Stimulated activated CD4-positive, alpha-beta T cell treated with anti-CD3 and anti-CD28 coated beads, Interleukin-1b, Interleukin-23, amount 100 ng/mL, for 1 hour (primary cell): Measurements from ENCODE around the gene C19orf33.
A peak's percentile ranks its signal among the peaks of the same experiment; 100 is the strongest.

Experiments used
- DNase-seq, 2 donors: peaks; one replicate each; pipeline ENCODE4 v3.0.0-alpha.2; 2020; ENCODE audit warnings: low read depth in 2 of 2

Gene C19orf33

GRCh38 chr19:38308926-38309614, 5.0 kb downstream of the C19orf33 start:
- DNase-seq: no peak

GRCh38 chr19:38309615-38310278, 5.7 kb downstream of the C19orf33 start:
- DNase-seq: no peak

DNA sequence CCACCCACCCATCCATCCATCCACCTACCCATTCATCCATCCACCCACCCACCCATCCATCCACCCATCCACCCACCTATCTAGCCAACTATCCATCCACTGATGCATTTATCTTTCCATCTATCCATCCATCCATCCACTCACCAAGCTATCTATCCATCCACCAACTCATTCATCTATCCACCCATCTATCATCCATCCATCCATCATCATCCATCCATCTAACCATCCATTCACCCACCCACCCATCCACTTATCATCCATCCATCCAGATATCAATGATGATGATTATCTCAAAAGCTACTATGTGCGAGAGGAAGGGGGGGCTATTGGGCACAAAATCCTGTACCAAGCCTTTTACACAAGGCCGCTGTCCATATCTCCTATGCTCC, 6.2 kb downstream of the C19orf33 start:
- DNase-seq: no peak

- no peak for DNase-seq
Observed at GRCh38 chr19:38310986-38311385, 6.9 kb downstream of the C19orf33 start.

DNA sequence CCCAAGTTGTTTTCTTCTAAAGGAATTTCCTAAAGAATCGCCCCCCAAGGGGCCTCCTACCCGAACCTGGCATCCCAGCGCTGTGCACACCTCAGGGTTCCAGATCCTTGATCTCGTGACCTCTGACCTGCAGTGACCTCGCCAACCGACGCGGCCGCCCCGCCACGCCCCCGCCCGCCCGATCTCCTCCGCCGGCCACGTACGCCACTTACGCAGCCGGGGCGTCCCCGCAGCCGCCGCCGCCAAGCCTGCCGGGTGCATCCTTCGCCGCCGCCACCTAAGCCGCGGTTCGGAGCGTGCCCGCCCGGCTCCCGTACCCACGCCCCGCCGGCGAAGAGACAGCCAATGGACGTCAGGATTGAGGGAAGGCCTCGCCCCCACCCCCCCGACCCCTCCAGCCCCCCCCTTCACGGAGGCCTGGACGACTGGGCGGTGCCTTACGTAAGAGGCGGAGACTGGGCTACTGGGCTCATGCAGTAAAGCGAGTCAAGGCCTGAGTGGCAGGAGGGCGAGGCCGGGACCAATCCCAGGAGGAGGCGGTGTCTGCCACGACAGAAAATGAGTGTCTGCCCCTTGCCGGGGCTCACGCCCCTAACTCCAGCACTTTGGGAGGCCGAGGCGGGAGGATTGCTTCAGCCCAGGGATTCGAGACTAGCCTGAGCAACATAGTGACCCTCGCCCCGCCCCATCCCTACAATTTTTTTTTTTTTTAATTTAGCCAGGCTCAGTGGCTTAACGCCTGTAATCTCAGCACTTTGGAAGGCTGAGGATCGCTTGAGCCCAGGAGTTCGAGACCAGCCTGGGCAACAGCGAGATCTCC, 11.8 kb downstream of the C19orf33 start, which contains the start of gene YIF1B:
TSS of gene YIF1B (minus strand) at position 291 of the 820 bp plus-strand sequence. CDS start at position 261, 30 bp downstream.
- DNase-seq: peak; percentile 82 to 87

DNA sequence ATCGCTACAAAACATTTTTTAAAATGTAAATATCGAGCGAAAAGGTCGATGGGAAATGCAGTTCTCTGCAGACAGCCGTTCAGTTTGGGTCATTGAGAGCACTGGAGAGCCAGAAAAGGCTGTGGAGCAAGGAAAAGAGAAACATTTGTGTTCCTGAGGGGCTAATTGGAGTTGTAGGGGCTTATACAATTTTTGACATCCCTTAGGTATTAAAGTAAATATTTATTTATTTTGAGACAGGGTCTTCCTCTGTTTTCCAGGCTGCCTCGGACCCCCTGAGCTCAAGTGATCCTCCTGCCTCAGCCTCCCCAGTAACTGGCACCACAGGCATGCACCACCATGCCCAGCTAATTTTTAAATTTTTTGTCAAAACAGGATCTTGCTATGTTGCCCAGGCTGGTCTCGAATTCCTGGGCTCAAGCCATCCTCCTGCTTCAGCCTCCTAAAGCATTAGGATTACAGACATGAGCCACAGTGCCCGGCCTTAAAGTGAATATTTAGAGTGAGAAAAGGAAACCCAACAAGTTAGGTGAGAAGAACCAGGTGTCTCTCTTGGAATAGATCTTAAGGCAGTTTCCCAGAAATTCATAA, 12.5 kb downstream of the C19orf33 start:
- DNase-seq: no peak

DNA sequence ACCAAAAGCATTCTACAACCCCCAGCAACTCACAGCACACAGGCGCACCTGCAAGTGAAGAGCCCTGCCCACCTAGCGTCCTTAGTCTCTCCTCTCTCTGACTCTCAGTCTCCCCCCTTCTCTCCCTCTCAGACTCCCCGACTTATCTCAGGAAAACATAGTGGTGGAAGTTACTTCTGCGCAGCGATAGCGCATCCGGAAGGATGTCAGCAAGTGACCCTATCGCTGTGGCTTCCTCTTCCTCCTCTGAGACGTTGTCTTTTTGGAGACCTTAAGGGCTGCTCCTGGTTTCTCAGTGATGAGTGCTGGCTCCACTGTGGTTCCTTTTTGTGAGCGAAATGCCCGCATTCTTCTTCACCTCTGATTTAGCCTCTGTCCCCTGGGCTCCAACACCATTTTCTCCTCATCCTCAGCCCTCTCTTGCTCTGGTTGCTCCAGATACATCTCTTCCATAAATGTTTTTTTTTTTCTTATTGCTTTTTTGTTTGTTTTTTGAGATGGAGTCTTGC, 13.1 kb downstream of the C19orf33 start:
- no peak for DNase-seq

DNA sequence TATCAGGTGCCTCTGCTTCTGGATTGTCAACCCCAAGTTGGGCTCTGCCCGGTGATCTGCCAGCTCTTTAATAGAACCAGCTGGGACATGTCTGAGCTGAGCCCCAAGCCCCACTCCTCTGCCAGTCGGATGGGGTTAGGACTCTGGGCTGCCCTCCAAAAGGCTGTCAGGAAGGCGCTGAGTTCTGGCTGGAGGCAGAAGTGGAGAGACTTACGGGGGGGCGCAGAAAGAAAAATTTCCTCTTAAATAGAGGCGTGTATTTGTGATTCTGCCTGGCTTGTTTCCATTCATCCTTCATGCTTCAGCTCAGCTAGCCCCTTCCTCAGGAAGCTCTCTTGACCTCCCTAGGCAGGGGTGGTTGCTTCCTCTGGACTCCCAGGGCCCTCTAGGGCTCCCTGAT, 14.6 kb downstream of the C19orf33 start:
- no peak for DNase-seq

DNA sequence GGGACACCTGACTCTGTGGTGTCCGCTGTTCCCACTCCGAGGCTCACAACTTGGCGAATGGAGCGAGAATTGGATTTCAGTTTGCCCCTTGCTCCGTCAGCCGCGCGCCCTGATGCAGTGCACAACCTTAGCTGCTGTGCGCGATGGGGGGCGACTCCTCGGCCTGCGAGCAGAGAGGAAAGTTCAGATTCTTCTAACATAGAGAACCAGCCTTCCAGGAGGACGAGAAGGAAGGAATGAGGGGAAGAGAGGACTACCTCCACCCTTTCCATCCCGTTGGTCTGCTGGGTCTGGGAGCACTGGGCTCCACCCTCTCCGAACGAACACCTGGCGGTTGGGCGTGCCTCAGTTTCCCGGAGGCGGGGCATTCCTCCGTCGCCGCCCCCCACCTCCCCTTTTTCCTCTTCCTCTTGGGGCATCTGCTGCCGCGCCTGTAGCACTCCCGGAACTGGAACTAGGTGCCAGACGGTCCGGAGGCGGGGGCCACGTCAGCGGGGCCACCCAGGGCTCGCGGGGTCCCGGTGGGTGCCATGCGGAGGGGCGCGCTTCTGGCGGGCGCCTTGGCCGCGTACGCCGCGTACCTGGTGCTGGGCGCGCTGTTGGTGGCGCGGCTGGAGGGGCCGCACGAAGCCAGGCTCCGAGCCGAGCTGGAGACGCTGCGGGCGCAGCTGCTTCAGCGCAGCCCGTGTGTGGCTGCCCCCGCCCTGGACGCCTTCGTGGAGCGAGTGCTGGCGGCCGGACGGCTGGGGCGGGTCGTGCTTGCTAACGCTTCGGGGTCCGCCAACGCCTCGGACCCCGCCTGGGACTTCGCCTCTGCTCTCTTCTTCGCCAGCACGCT, 15.6 kb downstream of the C19orf33 start, which contains the start of gene KCNK6:
TSS of gene KCNK6 (plus strand) at position 425 of the 838 bp plus-strand sequence. CDS start at position 531, 106 bp downstream.
- peak in 1 of 2 donors; percentile 35 for DNase-seq

- no peak for DNase-seq
Observed at GRCh38 chr19:38320969-38321339, 16.9 kb downstream of the C19orf33 start.

- no peak for DNase-seq
Observed at GRCh38 chr19:38321646-38322196, 17.7 kb downstream of the C19orf33 start.

- no peak for DNase-seq
Observed at GRCh38 chr19:38323291-38323690, 19.2 kb downstream of the C19orf33 start.

DNA sequence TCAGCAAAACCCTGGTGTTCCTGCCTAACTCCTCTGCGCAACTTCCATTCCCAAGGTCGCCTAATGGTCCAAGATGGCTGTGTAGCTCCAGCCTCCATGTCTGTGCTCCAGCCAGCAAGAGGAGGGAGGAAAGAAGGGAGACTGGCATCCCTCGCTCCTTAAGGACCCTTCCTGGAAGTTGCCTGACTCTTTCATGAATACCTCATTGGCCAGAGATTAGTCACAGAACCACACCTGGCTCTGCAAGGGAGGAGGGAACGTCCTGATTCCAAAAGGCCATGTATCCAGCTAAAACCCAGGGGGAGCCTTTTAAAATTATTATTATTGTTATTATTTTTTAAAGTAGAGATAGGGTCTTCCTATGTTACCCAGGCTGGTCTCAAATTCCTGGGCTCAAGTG, 20.4 kb downstream of the C19orf33 start:
- no peak for DNase-seq

- DNase-seq: no peak
Observed at GRCh38 chr19:38326591-38326990, 22.5 kb downstream of the C19orf33 start.

DNA sequence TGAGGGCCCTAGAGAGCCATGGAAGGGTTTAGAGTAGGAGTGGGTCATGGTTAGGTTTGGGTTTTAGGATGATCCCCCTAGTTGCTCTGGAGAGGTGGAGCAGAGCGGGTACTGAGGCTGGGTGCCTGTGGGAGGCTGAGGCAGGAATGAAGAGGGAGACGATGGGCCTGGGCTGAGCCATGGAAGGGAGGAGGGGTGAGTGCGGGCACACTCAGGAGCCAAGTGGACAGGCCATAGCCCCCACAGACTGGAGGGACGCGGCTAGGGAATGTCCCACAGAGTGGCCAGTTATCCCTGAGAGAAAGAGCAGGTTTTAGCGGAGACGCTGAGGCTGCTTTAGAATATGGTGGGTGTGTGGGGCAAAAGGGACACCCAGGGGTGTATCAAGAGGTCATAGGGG, 25.6 kb downstream of the C19orf33 start:
- no peak for DNase-seq

- no peak for DNase-seq
Observed at GRCh38 chr19:38331728-38332127, 27.7 kb downstream of the C19orf33 start.

DNA sequence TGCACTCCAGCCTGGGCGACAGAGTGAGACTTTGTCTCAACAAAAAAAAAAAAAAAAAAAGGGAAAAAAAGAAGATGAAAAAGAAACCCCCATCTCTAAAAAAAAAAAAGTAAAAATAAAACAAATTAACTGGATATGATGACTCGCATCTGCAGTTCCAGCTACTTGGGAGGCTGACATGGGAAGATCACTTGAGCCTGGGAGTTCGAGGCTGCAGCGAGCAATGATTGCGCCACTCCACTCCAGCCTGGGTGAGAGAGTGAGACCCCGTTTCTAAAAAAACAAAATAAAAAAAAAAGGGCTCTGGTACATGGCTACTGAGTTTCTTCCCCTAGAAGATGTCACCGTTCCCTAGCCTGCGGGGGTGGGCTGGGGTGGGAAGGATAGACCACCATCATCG, 29.2 kb downstream of the C19orf33 start:
- DNase-seq: no peak

- DNase-seq: peak; percentile 81 to 93
Observed at GRCh38 chr19:38335949-38336637, 32.0 kb downstream of the C19orf33 start.

DNA sequence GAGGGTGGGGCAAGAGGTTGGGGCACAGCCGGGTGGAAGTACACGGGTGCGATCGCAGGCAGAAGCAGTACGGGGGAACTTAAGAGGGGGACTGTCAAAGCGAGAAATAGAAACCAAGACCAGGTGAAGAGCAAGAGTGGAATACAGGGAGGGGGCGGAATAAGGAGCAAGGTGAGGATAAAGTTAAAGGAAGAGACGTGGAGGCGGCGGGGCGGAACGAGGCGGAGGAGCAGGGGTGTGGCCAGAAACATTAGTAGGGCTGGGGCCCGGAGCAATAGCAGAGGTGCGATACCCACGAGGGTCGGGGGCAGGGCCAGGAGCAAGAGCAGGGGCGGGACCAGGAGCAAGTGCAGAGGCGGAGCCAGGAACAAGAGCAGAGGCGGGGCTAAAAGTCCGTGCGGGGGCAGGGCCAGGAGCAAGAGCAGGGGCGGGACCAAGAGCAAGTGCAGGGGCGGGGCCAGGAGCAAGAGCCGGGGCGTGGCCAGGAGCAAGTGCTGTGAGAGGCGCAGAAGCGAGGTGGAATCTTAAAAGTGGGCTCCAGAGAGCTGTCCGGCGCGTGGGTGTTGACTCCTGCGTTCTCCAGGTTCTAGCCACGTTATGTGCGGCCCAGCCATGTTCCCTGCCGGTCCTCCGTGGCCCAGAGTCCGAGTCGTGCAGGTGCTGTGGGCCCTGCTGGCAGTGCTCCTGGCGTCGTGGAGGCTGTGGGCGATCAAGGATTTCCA, 32.7 kb downstream of the C19orf33 start:
- DNase-seq: peak; percentile 91

DNA sequence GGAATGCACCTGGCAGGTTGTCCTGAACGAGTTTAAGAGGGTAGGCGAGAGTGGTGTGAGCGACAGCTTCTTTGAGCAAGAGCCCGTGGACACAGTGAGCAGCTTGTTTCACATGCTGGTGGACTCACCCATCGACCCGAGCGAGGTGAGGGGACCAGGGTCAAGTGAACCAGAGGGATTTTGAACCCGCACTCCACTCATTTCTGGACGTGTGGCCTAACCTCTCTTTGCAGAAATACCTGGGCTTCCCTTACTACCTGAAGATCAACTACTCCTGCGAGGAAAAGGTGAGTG, 33.3 kb downstream of the C19orf33 start:
- no peak for DNase-seq
